SK-N-SH (cell line): ENCODE measurements around the gene KCNE1. TPM values are rescaled to one million over a fixed set of nuclear protein-coding genes. Genes with fewer than 3 reads are reported as not detected.

ENCODE experiments used
- CTCF ChIA-PET: fragments of 300-600, 350-600 bp; formaldehyde crosslinking; extraction: SDS; loops from one replicate; lab custom pipeline; 2021; lab: Yijun Ruan, JAX
- POLR2A ChIA-PET: fragments of 350-600 bp; sonication (Branson Sonifier 250); formaldehyde crosslinking; extraction: SDS; loops from one replicate; lab custom pipeline; 2020; ENCODE audit warnings: antibody characterized with exemption, inconsistent platforms; lab: Yijun Ruan, JAX
- DNase-seq: peaks from one replicate; pipeline ENCODE4 v3.0.0; 2012
- H2AFZ ChIP-seq: fragments of 200-600 bp; sonication (generic); 2 replicates; pipeline ENCODE4 v1.8.1; 2016; ENCODE audit warnings: antibody characterized with exemption, mild to moderate bottlenecking, low read depth
- H3F3A ChIP-seq: fragments of 200-600 bp; sonication (generic); replicated peaks from 2 replicates; pipeline ENCODE3; 2016; ENCODE audit warnings: antibody characterized with exemption, mild to moderate bottlenecking; ENCODE audit not compliant: insufficient read depth
- H3K27ac ChIP-seq, 2 experiments: fragments of 200-500 bp in 1 of 2; fragments of 200-600 bp in 1 of 2; sonication (Bioruptor generic) in 1 of 2; sonication (generic), shearing (Covaris generic) in 1 of 2; 2 replicates each; pipeline versions ENCODE4 v1.5.1 to v1.6.1; 2014 to 2016; ENCODE audit warnings: low read depth in 2 of 2, inconsistent platforms in 1 of 2, low read length in 1 of 2, mild to moderate bottlenecking in 1 of 2, mixed read lengths in 1 of 2
- H3K27me3 ChIP-seq: fragments of 200-600 bp; sonication (generic), shearing (Covaris generic); 2 replicates; pipeline ENCODE4 v1.6.1; 2016; ENCODE audit warnings: mixed run types; ENCODE audit not compliant: insufficient read depth
- H3K36me3 ChIP-seq, 2 experiments: fragments of 200-500 bp in 1 of 2; fragments of 200-600 bp in 1 of 2; sonication (Bioruptor generic) in 1 of 2; sonication (generic) in 1 of 2; replicated peaks in 1 of 2; 2 replicates each; pipeline versions ENCODE3 to v1.5.1; 2014 to 2016; ENCODE audit warnings: low read length in 1 of 2, mild to moderate bottlenecking in 1 of 2; ENCODE audit not compliant: insufficient read depth in 2 of 2, control insufficient read depth in 1 of 2
- H3K4me1 ChIP-seq, 2 experiments: fragments of 200-500 bp in 1 of 2; fragments of 200-600 bp in 1 of 2; sonication (Bioruptor generic) in 1 of 2; sonication (generic), shearing (Covaris generic) in 1 of 2; 2 replicates each; pipeline versions ENCODE4 v1.5.1 to v1.6.1; 2014 to 2016; ENCODE audit warnings: low read depth in 1 of 2, low read length in 1 of 2, mixed run types in 1 of 2; ENCODE audit not compliant: insufficient read depth in 2 of 2, control insufficient read depth in 1 of 2
- H3K4me2 ChIP-seq: fragments of 200-600 bp; sonication (generic), shearing (Covaris generic); 2 replicates; pipeline ENCODE4 v1.6.1; 2017; ENCODE audit warnings: mixed run types
- H3K4me3 ChIP-seq, 2 experiments: fragments of 200-500 bp in 1 of 2; fragments of 200-600 bp in 1 of 2; sonication (Bioruptor generic) in 1 of 2; sonication (generic), shearing (Covaris generic) in 1 of 2; 2 replicates each; pipeline versions ENCODE4 v1.5.1 to v1.8.1; 2014 to 2016; ENCODE audit warnings: low read depth in 2 of 2, inconsistent platforms in 1 of 2, low read length in 1 of 2, mild to moderate bottlenecking in 1 of 2, mixed read lengths in 1 of 2, moderate library complexity in 1 of 2
- H3K79me2 ChIP-seq: fragments of 200-600 bp; sonication (generic); 2 replicates; pipeline ENCODE4 v1.8.1; 2017; ENCODE audit warnings: mild to moderate bottlenecking; ENCODE audit not compliant: insufficient read depth
- H3K9ac ChIP-seq: fragments of 200-600 bp; sonication (generic); 2 replicates; pipeline ENCODE4 v1.6.1; 2017; ENCODE audit warnings: mixed run types
- H3K9me2 ChIP-seq: fragments of 200-600 bp; sonication (generic); 2 replicates; pipeline ENCODE4 v1.6.1; 2017; ENCODE audit warnings: mixed run types
- H3K9me3 ChIP-seq: fragments of 200-600 bp; sonication (generic); 2 replicates; pipeline ENCODE4 v1.6.1; 2017; ENCODE audit warnings: mixed run types, mild to moderate bottlenecking, moderate library complexity
- H4K20me1 ChIP-seq: fragments of 200-600 bp; sonication (generic); 2 replicates; pipeline ENCODE4 v1.6.1; 2017; ENCODE audit warnings: mild to moderate bottlenecking, mixed run types; ENCODE audit not compliant: insufficient read depth
- ELF1 ChIP-seq: IDR thresholded peaks from 2 replicates; pipeline ENCODE4 v1.4.0; 2012
- EP300 ChIP-seq, 2 experiments: IDR thresholded peaks; 2 replicates each; pipeline versions ENCODE4 v1.4.0 to v1.6.1; 2012; ENCODE audit warnings: borderline replicate concordance in 1 of 2, low read depth in 1 of 2, low read length in 1 of 2
- FOSL2 ChIP-seq: IDR thresholded peaks from 2 replicates; pipeline ENCODE4 v1.4.0; 2012; ENCODE audit warnings: low read depth, mild to moderate bottlenecking, moderate library complexity, borderline replicate concordance
- FOXJ3 ChIP-seq: sonication (generic); formaldehyde crosslinking; IDR thresholded peaks from 2 replicates; pipeline ENCODE4 v1.5.1; 2020; ENCODE audit warnings: mild to moderate bottlenecking, missing genetic modification reagents
- FOXM1 ChIP-seq: IDR thresholded peaks from 2 replicates; pipeline ENCODE4 v1.4.0; 2012; ENCODE audit warnings: low read depth, mild to moderate bottlenecking
- JUND ChIP-seq: IDR thresholded peaks from 2 replicates; pipeline ENCODE4 v1.4.0; 2012
- MXI1 ChIP-seq: IDR thresholded peaks from 2 replicates; pipeline ENCODE4 v1.6.1; 2012; ENCODE audit warnings: mild to moderate bottlenecking, low read depth, low read length, improper control_type of control experiment
- NFIC ChIP-seq: IDR thresholded peaks from 2 replicates; pipeline ENCODE4 v1.4.0; 2012; ENCODE audit warnings: borderline replicate concordance
- PBX3 ChIP-seq: IDR thresholded peaks from 2 replicates; pipeline ENCODE4; 2012
- RAD21 ChIP-seq: IDR thresholded peaks from 2 replicates; pipeline ENCODE4 v1.6.1; 2012; ENCODE audit warnings: mild to moderate bottlenecking, low read length
- RXRA ChIP-seq: IDR thresholded peaks from 2 replicates; pipeline ENCODE4 v1.4.0; 2012; ENCODE audit warnings: low read depth, mild to moderate bottlenecking, borderline replicate concordance
- SIN3A ChIP-seq: IDR thresholded peaks from 2 replicates; pipeline ENCODE4 v1.6.1; 2012; ENCODE audit warnings: low read depth, mild to moderate bottlenecking, low read length, moderate library complexity, borderline replicate concordance
- SMC3 ChIP-seq: IDR thresholded peaks from 2 replicates; pipeline ENCODE4 v1.6.1; 2012; ENCODE audit warnings: low read depth, low read length, improper control_type of control experiment
- TAF1 ChIP-seq: IDR thresholded peaks from 2 replicates; pipeline ENCODE4 v1.6.1; 2012; ENCODE audit warnings: low read depth, mild to moderate bottlenecking, low read length, moderate library complexity, borderline replicate concordance
- TCF12 ChIP-seq: IDR thresholded peaks from 2 replicates; pipeline ENCODE4 v1.4.0; 2012
- USF1 ChIP-seq: IDR thresholded peaks from 2 replicates; pipeline ENCODE4 v1.4.0; 2012; ENCODE audit warnings: low read depth, borderline replicate concordance
- ZBTB33 ChIP-seq: IDR thresholded peaks from 2 replicates; pipeline ENCODE4 v1.4.0; 2012; ENCODE audit warnings: low read depth, borderline replicate concordance
- WGBS: methylation state at CpG from one replicate; pipeline ENCODE4 v1.1.6; 2017; ENCODE audit warnings: low lambda C conversion rate; 5-methylcytosine and 5-hydroxymethylcytosine counted together
- polyA plus RNA-seq, 3 experiments: library from polyadenylated mRNA; depleted of rRNA; stranded (reverse); fragments of >200 nt; gene quantifications; 2 replicates each; pipeline ENCODE4 v1.2.3, GENCODE V29; 2012

KCNE1 gene
- polyA plus RNA-seq, 1 of the 3 experiments (the other 2 are of a cell fraction): 0.16 TPM

GRCh38 chr21:34514576-34515115, 2.6 kb upstream of the KCNE1 start:
- POLR2A ChIA-PET: no interaction called here
- H3K36me3 ChIP-seq: peaks cover 13% of the 10 kb centered on the region in 2 experiments
- no peak overlapping the region for H3K4me2 ChIP-seq

More at GRCh38 chr21:34514576-34515115, 2.6 kb upstream of the KCNE1 start:
- DNase-seq: no peak
- Histone ChIP-seq H3K9me3 (no peaks in the 10 kb centered on the region), H3K9me2 (no peaks in the 10 kb centered on the region), H3F3A (peaks cover 27% of the 10 kb centered on the region), H3K79me2 (no peaks in the 10 kb centered on the region), H3K9ac (no peak overlapping the region), H3K27me3 (no peaks in the 10 kb centered on the region), H3K27ac (no peak overlapping the region), H3K4me1 (peaks cover 0 to 3% of the 10 kb centered on the region in 2 experiments; a peak in 1 of 4 replicates), H4K20me1 (no peaks in the 10 kb centered on the region; the same call in 1 of the 2 replicates), H2AFZ (no peak overlapping the region), H3K4me3 (no peak overlapping the region)
- WGBS: 83% methylated on average over 10 of the region's 10 CpGs
- TF ChIP-seq TCF12: no peak
- no peak for TF ChIP-seq ELF1
- TF ChIP-seq ZBTB33: no peak
- TF ChIP-seq FOXJ3 (CRISPR knock-in tag): no peak
- no peak for TF ChIP-seq FOXM1
- TF ChIP-seq JUND: no peak
- TF ChIP-seq TAF1: no peak
- no peak for TF ChIP-seq USF1
- TF ChIP-seq NFIC: no peak
- no peak for TF ChIP-seq PBX3
- TF ChIP-seq EP300 (IDR thresholded peaks at IDR 0.05; ENCODE audit: borderline replicate concordance in 1 of 2, low read depth in 1 of 2, low read length in 1 of 2): no peak
- TF ChIP-seq RAD21: no peak
- no peak for TF ChIP-seq FOSL2
- TF ChIP-seq SIN3A: no peak
- no peak for TF ChIP-seq SMC3
- TF ChIP-seq MXI1: no peak
- no peak for TF ChIP-seq RXRA
- CTCF ChIA-PET: interaction anchor here (1.4 kb wide), 1 partner anchor 88 kb away, joined by 5 read pairs; no protein-coding TSS in a partner anchor
